ENCODE data around the gene NEO1. TPM values are rescaled to one million over a fixed set of nuclear protein-coding genes. Genes with fewer than 3 reads are reported as not detected.

Gene NEO1
- polyA plus RNA-seq, 2 of the 4 experiments (the other 2 are of a cell fraction): 29.1 to 30.3 TPM

DNA sequence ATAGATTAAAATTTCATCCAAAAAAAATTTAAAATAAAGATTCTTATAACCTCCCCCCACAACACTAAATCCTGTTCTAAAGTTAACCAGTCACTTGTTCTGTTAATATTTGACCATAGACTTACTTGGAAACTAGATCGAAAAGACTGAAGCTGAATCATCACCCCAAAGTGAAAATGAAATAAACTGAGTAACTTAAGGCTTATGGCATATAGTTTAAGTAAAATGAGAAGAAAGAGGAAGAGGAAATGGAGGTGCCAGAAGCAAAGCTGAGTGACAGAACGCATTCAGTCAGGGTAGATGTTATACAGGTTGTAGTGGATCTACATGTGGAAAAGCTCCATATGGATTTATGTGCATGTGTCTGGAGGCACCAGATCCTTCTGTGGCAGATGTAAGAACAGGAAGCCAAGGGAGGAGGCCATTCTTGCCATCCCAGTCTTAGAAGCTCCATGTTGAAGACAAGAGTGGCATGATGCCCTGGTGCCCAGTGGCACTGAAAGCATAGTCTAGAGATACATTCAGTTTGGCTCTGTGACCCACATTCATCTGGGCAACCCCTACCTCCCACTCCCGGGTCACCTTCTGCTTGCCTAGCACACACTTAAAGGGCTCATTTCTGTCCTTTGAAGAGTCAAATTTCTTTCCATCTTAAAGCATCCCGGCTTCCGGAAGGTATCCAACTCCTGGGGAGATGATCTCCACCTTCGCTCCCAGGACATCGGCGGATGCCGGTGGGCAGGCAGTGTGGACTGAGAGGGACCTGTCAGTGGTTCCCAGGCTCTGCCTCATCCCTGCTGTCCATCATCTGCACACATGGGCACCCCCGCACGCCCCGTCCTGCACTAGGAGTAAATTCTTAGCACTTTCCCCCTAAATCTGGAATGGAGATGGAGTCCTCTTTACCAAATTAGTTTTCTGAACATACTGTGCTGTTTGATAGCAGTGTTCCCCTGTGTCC is 90.8 kb downstream of the NEO1 start:
- CTCF ChIA-PET: interaction anchor here (1.2 to 2.0 kb wide), 3 partner anchors 15 to 162 kb away, joined by 3 to 6 read pairs (median 3); no protein-coding TSS in a partner anchor
- no peaks in the 10 kb centered on the region for H3K9me3 ChIP-seq
- no peak for TF ChIP-seq CEBPB (IDR thresholded peaks at IDR 0.05)
- no peak for TF ChIP-seq KDM1A (IDR thresholded peaks at IDR 0.05; ENCODE audit: low read depth)
- TF ChIP-seq, protein P1, sequence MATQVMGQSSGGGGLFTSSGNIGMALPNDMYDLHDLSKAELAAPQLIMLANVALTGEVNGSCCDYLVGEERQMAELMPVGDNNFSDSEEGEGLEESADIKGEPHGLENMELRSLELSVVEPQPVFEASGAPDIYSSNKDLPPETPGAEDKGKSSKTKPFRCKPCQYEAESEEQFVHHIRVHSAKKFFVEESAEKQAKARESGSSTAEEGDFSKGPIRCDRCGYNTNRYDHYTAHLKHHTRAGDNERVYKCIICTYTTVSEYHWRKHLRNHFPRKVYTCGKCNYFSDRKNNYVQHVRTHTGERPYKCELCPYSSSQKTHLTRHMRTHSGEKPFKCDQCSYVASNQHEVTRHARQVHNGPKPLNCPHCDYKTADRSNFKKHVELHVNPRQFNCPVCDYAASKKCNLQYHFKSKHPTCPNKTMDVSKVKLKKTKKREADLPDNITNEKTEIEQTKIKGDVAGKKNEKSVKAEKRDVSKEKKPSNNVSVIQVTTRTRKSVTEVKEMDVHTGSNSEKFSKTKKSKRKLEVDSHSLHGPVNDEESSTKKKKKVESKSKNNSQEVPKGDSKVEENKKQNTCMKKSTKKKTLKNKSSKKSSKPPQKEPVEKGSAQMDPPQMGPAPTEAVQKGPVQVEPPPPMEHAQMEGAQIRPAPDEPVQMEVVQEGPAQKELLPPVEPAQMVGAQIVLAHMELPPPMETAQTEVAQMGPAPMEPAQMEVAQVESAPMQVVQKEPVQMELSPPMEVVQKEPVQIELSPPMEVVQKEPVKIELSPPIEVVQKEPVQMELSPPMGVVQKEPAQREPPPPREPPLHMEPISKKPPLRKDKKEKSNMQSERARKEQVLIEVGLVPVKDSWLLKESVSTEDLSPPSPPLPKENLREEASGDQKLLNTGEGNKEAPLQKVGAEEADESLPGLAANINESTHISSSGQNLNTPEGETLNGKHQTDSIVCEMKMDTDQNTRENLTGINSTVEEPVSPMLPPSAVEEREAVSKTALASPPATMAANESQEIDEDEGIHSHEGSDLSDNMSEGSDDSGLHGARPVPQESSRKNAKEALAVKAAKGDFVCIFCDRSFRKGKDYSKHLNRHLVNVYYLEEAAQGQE (IDR thresholded peaks at IDR 0.05): no peak
- TF ChIP-seq, protein P2, sequence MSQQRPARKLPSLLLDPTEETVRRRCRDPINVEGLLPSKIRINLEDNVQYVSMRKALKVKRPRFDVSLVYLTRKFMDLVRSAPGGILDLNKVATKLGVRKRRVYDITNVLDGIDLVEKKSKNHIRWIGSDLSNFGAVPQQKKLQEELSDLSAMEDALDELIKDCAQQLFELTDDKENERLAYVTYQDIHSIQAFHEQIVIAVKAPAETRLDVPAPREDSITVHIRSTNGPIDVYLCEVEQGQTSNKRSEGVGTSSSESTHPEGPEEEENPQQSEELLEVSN (IDR thresholded peaks at IDR 0.05; ENCODE audit: borderline replicate concordance, low read depth): no peak
- no peak for TF ChIP-seq HEYL (CRISPR knock-in tag; IDR thresholded peaks at IDR 0.05)
- no peak for TF ChIP-seq MYC (IDR thresholded peaks at IDR 0.05; ENCODE audit: borderline replicate concordance, low read length)
- TF ChIP-seq TFCP2L1 (CRISPR knock-in tag; IDR thresholded peaks at IDR 0.05): no peak
- no peak for TF ChIP-seq PHF8 (IDR thresholded peaks at IDR 0.05; ENCODE audit: borderline replicate concordance, low read depth)
- no peak for TF ChIP-seq POLR2A (IDR thresholded peaks at IDR 0.05; ENCODE audit: low read length)
- no peak for TF ChIP-seq FOSL2 (IDR thresholded peaks at IDR 0.05)
- no peak for TF ChIP-seq FOSL2 (CRISPR knock-in tag; IDR thresholded peaks at IDR 0.05)
- no peak for TF ChIP-seq CHD2 (IDR thresholded peaks at IDR 0.05; ENCODE audit: low read length, partially characterized antibody)
- no peak for TF ChIP-seq RCOR1 (IDR thresholded peaks at IDR 0.05; ENCODE audit: low read depth, low read length)
- TF ChIP-seq, protein P3, sequence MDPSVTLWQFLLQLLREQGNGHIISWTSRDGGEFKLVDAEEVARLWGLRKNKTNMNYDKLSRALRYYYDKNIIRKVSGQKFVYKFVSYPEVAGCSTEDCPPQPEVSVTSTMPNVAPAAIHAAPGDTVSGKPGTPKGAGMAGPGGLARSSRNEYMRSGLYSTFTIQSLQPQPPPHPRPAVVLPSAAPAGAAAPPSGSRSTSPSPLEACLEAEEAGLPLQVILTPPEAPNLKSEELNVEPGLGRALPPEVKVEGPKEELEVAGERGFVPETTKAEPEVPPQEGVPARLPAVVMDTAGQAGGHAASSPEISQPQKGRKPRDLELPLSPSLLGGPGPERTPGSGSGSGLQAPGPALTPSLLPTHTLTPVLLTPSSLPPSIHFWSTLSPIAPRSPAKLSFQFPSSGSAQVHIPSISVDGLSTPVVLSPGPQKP (IDR thresholded peaks at IDR 0.05; ENCODE audit: low read depth, low read length): no peak
- TF ChIP-seq ZNF302 (CRISPR knock-in tag; IDR thresholded peaks at IDR 0.05): no peak
- TF ChIP-seq ESRRA (IDR thresholded peaks at IDR 0.05; ENCODE audit: borderline replicate concordance, low read length): no peak
- peaks cover 15% of the 10 kb centered on the region for H3K4me1 ChIP-seq
- FAIRE-seq: peak; percentile 63
- POLR2A ChIA-PET: no interaction called here
- 88% methylated on average over 12 of the region's 12 CpGs for WGBS (ENCODE audit: missing lambda C conversion rate)
- DNase-seq (ENCODE audit: low read depth in 1 of 2, low spot score in 1 of 2): peak in 1 of 2 experiments; percentile 13
- peak overlapping the region; percentile 67 for H3K4me2 ChIP-seq
- ATAC-seq: peak in 1 of 2 experiments; percentile 47; a peak in 2 of 6 replicates
- H3K27ac ChIP-seq: peak overlapping the region; percentile 46 to 52; a peak in 5 of 6 replicates
- H3K4me3 ChIP-seq: no peak overlapping the region

DNA sequence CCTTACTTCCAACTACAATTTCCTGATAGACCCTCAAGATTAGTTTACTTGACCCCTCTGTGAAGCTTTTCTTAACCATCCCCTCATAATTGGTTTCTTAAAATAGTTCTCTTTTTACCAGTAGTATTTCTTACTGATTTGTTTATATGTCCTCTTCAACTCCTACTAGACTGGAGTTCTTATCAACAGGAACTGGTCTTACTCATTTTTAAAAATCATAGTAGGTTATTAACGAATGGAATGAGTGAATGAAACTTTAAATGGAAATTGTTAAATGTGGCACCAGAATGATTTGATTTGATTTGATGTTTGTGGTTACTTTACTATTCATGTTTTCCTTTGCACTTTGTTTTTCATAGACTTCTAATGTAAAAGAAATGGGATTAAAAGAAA is 91.5 kb downstream of the NEO1 start:
- TF ChIP-seq JUN (IDR thresholded peaks at IDR 0.05) (no peak), JUNB (IDR thresholded peaks at IDR 0.05) (no peak), MYC (IDR thresholded peaks at IDR 0.05; ENCODE audit: borderline replicate concordance, low read length) (no peak), POLR2A (IDR thresholded peaks at IDR 0.05; ENCODE audit: low read length) (no peak), SREBF2 (IDR thresholded peaks at IDR 0.05) (no peak)
- TF ChIP-seq, protein P4, sequence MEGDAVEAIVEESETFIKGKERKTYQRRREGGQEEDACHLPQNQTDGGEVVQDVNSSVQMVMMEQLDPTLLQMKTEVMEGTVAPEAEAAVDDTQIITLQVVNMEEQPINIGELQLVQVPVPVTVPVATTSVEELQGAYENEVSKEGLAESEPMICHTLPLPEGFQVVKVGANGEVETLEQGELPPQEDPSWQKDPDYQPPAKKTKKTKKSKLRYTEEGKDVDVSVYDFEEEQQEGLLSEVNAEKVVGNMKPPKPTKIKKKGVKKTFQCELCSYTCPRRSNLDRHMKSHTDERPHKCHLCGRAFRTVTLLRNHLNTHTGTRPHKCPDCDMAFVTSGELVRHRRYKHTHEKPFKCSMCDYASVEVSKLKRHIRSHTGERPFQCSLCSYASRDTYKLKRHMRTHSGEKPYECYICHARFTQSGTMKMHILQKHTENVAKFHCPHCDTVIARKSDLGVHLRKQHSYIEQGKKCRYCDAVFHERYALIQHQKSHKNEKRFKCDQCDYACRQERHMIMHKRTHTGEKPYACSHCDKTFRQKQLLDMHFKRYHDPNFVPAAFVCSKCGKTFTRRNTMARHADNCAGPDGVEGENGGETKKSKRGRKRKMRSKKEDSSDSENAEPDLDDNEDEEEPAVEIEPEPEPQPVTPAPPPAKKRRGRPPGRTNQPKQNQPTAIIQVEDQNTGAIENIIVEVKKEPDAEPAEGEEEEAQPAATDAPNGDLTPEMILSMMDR (IDR thresholded peaks at IDR 0.05): no peak
- TF ChIP-seq, protein P2 (IDR thresholded peaks at IDR 0.05; ENCODE audit: borderline replicate concordance, low read depth): no peak
- H3K4me2 ChIP-seq: no peak overlapping the region
- H3K4me3 ChIP-seq: no peak overlapping the region
- no peak for DNase-seq (ENCODE audit: low read depth in 1 of 2, low spot score in 1 of 2)
- CTCF ChIA-PET: interaction anchor here (1.3 to 2.0 kb wide), 2 partner anchors 15 to 98 kb away, joined by 3 to 6 read pairs; no protein-coding TSS in a partner anchor
- H3K4me1 ChIP-seq: peaks cover 15% of the 10 kb centered on the region
- H3K27ac ChIP-seq: no peak overlapping the region; a peak in 1 of 6 replicates
- 83% methylated on average over 1 of the region's 1 CpG for WGBS (ENCODE audit: missing lambda C conversion rate)
- H3K9me3 ChIP-seq: no peaks in the 10 kb centered on the region
- POLR2A ChIA-PET: no interaction called here
- no peak for FAIRE-seq
- no peak for ATAC-seq
